Stimulated activated CD4-positive, alpha-beta T cell treated with anti-CD3 and anti-CD28 coated beads, Interleukin-15, amount 100 ng/mL, for 24 hours (primary cell): Measurements from ENCODE around the gene NOS1.
"Not testable (repeated sequence)": the region's sequence is repeated elsewhere in the genome, so short reads cannot be mapped to it uniquely, and the experiment has no call there.

Experiments
- DNase-seq: peaks from one replicate; pipeline ENCODE4 v3.0.0-alpha.2; 2020

Gene NOS1

GRCh38 chr12:117361347-117361751 is at the start of gene NOS1:
TSS of gene NOS1 (minus strand) at chr12:117361626. CDS start at chr12:117331069, 30,557 bp downstream.
- DNase-seq, result no peak

- no peak for DNase-seq
These were observed 47.9 kb upstream of the NOS1 start for GRCh38 chr12:117409286-117409685.

DNA sequence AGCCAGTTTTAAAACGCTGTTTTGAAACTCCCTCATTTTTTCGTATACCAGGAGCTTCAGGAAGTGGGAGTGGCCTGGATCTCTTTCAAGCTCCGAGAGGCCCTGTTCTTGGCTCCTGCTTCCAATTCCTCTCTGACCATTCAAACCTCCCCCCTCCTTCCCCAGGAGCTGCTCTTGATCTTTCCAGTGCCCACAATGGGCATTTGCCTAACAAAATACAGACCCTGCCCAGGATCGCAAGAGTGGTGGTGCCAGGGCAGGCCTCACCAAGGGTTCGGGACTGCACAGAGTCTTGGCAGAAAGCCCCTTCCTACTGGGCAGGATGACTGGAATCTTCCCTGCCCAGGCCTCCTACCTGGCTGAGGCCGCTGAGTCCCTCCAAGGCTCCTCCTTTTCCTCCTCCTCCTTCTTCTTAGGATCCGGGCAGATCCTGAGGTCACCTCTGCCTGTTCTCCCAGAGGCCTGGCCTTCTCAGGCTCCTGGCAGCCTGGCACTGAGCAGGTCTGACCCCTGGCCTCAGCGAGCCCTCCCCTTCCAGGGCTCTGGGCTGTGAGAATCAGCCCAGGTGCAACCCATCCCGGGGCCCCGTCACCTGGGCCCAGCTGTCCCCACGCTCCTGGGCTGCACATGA is 46.9 kb upstream of the NOS1 start:
- DNase-seq, result no peak

GRCh38 chr12:117404940-117405339 is 43.5 kb upstream of the NOS1 start:
- no peak for DNase-seq

DNA sequence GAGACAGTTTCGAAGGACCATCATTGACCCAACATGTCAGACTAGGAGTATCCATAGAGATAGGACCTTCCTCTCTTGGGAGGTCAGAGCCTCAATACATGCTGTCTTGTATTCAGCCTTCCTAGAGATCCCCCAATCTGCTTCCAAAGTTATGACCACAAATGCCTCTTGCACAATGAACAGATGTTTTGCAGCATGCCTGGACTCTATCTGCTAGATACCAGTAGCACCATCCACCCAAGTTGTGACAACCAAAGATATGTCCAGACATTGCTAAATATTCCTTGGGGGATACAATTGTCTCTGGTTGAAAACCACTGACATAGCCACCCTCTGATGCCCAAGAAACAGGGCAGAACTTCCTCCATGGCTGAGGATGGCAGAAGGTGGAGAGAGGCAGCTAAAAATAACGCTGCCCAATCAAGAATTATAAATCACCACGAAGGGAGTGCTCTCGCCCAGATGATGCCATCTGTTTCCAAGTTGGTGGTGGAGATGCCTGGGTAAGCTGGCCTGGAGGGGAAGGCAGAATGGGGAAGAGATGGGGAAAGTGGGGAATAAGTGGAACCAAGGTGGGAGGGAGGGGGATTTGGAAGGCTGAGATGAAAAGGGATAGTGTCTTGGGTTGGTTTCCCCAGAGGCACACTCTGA is 42.9 kb upstream of the NOS1 start:
- no peak for DNase-seq

DNA sequence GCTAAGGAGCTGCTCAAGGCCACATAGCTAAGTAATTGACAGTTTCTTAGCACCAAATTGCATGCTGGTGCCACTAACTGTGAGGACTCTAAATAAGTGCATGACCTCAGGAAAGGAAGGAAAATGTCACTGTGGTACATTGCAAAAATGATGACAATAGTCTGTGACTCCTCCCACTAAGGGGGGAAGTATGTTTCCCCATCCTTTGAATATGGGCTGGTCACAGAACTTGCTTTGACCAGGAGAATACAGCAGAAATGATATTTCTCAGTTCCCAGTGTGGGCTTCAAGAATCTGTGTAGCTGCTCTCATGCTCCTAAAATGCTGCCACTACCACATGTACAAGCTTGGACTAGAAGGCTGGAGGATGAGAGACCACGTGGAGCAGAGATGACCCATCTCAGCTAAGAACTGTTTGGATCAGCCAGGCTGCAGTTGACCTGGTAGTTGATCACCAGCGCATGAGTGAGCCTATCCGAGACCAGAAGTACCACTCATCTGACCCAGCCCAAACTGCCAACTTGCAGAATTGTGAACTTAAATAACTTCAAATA is 42.2 kb upstream of the NOS1 start:
- no peak for DNase-seq

DNA sequence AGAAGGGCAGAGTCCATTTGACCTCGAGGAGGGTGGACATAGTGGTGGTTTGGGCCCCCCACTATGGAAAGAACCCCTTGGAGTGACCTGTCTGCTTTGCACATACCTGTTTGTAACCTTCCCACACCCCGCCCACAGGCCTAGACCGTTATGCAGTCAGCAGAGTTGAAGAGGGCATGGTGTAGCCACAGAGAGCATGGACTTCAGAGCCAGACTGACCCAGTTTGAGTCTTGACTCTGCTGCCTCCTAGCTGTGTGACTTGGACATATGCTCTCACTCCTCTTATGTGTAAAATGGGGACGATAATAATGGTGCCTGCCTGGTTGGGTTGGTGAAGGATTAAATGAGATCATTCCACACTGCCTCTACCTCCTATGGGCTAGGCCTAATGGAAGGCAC is 40.9 kb upstream of the NOS1 start:
- no peak for DNase-seq

DNA sequence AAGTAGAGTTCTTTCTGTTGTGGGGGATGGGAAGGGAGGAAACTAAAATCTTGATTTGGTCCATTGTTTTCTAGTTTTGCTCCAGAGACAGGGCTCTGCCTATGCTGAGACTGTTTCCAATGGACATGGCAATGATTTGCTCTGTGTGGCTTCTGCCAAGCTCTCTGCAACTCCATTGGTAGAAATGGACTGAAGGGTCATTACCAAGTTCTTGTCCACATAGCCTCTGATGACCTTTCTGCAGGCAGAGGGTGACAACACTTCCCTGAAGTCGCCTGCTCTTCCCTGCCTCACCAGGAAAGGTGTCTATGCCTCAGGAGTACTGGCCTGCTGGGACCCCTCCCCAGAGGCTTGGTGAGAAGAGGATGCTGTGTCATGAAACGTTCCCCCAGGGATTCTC is 39.5 kb upstream of the NOS1 start:
- no peak for DNase-seq

DNA sequence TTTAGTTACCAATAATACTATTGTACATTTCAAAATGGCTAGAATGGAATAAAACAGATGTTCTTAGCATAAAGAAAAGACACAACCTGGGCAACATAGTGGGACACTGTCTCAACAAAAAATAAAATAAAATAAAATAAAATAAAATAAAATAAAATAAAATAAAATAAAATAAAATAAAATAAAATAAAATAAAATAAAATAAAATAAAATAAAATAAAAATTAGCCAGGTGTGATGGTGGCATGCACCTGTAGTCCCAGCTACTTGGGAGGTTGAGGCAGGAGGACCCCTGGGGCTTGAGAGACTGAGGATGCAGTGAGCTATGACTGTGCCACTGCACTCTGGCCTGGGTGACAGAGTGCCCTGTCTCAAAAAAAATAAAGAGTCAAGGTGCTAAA is 37.1 kb upstream of the NOS1 start:
- not testable (repeated sequence) for DNase-seq

GRCh38 chr12:117395766-117396165 is 34.3 kb upstream of the NOS1 start:
- no peak for DNase-seq

DNA sequence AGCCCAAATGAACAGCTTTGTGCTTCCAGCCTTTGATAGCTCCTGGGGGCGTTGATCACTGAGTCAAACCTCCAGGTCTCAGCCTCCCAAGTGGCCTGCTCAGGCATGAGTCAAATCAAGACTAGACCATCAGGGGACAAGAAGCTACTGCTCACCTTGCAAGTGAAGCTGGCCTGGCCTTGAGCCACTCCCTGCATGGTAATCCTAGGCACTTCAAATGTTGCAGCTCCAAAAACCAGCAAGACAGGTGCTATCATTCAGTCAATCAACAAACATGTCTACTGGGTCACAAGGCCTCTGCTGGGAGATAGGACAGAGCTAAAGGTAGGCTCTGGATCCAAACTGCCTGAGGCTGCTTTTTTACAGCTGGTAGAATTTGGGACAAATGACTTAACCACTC is 33.1 kb upstream of the NOS1 start:
- no peak for DNase-seq

GRCh38 chr12:117393656-117394055 is 32.2 kb upstream of the NOS1 start:
- DNase-seq, result no peak

- no peak for DNase-seq
These were observed 29.4 kb upstream of the NOS1 start for GRCh38 chr12:117390866-117391265.

DNA sequence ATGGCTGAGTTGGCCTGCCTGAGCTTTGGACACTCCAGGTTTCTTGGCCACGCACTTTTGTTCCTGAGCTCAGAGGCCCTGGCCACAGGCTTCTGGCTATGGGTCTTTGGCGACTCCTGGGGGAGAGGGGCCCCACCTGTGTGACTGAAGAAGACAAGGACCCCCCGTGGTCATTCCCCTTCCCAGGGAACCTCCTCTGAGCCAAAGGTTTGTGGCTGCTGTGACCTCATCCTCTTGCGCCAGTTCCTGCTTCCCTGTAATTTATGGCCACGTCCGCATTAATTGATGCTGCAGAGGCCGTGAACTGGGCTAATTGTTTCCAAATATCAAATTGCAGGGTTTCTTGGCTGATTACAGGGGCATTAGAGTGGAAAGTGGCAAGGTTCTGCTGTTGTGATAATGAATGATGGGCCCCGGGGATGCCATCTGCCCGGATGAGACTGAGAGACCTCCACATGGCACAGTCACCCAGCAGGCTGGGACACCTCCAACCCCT is 27.6 kb upstream of the NOS1 start:
- no peak for DNase-seq

DNA sequence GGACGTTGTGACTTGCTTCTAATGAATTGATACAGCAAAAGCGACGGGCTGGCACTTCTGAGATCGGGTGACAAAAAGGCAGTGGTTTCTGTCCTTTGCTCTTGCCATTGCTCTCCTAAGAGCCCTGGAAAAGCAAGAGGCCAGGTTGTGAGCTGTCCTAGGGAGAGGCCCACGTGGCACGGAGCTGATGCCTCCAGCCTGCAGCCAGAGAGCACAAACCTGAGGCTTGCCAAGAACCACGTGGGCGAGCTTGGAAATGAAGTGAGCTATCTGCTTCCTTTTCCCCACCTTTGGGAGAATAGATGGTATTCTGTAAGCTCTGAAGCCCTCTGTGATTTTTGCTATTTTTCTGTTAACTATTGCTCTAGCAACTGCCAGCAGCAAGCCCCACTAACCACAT is 26.4 kb upstream of the NOS1 start:
- no peak for DNase-seq

DNA sequence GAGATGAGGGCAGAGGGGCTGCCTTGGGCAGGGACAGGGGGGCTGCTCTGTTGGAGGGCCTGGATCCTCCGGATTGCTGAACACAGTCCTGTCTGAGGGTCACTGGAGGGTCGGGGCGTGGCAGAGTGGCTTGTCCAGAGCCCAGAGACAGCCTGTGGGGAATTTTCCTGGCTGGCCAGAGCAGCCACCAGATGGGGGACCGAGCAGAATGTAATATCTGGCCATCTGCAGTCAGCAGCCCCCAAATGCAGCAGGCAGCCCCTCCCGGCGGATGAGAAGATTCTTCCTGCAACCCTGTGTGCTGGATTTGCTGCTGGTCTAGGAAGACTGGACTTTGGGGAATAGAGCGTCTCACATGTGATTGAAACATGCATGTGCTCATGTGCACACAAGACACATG is 23.3 kb upstream of the NOS1 start:
- DNase-seq, result no peak

DNA sequence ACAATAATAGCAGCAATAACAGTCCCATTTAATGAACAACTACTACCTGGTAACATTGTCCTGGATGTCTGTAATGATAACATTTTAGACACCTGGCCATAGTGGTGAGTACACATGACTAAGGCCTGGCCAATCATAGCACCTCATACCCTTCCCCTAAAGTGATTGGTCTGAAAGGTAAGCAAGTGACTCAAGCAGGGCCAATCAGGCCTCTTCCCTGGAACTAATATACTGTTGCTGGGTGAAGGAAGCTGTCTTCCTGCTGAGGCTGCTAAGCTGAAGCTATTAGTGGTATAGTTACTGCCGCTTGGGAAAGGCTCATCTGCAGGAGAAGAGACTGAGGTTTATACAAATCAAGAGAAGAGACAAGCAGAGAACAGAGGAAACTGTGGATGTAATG is 18.7 kb upstream of the NOS1 start:
- DNase-seq, result no peak

DNA sequence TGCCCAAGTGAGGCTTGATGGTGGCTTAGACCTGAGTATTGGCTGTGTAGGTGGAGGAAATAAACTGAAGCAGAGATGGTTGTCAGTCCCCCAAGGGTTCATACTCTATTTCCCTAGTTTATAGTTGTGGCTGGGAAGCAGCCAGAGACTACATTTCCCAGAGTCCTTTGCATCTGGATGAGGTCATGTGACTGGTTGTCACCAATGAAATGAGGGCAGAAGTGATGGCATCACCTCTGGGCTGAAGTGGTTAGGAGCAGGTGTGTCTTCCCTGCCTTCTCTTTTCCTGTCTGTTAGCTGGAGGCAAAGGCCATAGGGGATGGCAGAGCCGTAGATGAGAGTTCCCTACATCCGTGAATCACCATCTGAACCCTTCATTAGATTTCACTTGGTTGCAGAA is 16.3 kb upstream of the NOS1 start:
- DNase-seq, result no peak

DNA sequence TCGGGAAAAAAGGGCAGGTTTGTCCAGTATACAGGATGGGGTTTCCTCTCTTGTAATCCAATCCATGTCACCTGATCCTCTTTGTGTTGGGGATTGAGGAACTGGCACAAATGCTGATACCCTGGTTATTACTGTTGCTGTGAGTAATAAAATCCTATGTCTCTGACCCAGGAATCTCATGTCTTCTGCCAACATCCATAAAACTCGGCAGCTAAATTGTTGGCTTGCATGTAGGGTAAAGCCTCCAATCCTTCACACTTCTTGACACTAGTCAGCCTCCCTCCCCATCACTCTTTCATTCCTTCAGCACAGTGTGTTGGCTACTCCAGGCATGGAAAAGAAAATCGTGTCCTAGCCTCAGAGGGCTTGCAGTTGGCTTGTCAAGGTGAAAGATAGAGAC is 9.2 kb upstream of the NOS1 start:
- DNase-seq, result no peak

GRCh38 chr12:117370000-117370399 is 8.6 kb upstream of the NOS1 start:
- DNase-seq, result not testable (repeated sequence)

DNA sequence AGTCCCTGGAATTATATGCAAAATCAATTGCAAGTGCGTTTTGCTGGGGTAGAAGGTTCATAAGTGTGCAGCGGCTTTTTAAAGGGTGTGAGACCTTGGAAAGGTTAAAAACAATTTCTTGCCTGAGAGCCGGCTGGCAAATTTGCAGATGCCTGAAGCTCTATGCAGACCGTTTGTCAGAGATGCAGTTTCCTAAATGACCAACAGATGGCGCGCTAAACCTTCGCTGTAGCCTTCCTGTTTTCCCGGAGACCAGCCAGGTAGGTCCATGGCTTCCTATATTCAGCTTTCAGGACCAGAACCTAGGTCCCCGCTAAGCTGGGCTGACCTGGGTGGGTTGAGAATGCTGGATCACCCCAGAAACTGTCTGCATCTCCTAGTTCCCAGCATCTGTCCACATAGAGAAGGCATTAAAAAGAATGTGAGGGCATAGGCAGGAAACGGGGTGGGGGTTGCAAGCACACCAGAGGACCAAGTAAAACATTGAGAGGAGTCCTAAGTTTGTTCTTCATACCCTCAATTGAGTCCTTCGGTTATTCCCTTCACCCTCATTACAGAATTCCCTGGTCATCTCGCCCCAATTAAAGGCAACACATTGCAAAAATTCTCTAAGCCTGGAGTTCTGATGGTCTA is 5.7 kb upstream of the NOS1 start:
- DNase-seq, result peak; percentile 72

- DNase-seq, result no peak
These were observed 3.7 kb upstream of the NOS1 start for GRCh38 chr12:117365049-117365616.

DNA sequence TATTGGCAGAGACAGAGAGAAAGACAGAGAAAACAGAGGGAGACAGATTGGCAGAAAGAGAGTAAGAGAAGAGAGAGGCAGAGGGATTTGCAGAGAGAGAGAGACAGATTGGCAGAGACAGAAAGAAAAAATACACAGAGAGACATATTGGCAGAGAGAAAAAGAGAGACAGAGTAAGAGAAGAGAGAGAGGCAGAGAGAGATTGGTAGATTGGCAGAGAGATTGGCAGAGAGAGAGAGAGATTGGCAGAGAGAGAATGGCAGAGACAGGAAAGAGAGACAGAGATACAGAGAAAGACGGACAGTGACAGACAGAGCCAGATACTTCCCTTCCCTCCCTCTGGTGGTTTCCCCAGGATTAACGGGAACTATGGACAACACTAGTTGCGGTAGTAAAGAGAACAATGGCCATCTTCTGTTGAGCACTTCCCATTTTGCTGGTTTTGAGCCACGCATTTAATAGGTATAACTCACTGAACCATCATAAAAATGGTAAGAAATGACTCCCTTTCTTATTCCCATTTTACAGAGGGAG is 2.6 kb upstream of the NOS1 start:
- DNase-seq, result no peak
